GM19468 (cell line): Measurements from ENCODE around the gene CEP120.
"Not testable (repeated sequence)": the region's sequence is repeated elsewhere in the genome, so short reads cannot be mapped to it uniquely, and the experiment has no call there.

Source experiments
- ATAC-seq: cut with Tn5 transposase; IDR thresholded peaks from one replicate; pipeline ENCODE4 v1.9.1; 2021; ENCODE audit warnings: mild to moderate bottlenecking, moderate library complexity, moderate number of reproducible peaks; ENCODE audit not compliant: unreplicated experiment; ENCODE audit errors: extremely low read depth

CEP120 gene

GRCh38 chr5:123340928-123341327 is 82.3 kb downstream of the CEP120 start:
- no peak for ATAC-seq

GRCh38 chr5:123308377-123308776 is 114.8 kb downstream of the CEP120 start:
- ATAC-seq: not testable (repeated sequence)

- ATAC-seq: no peak
These were observed 117.5 kb downstream of the CEP120 start for GRCh38 chr5:123305751-123306150.

- no peak for ATAC-seq
These were observed 118.4 kb downstream of the CEP120 start for GRCh38 chr5:123304777-123305316.

- no peak for ATAC-seq
These were observed 119.4 kb downstream of the CEP120 start for GRCh38 chr5:123303802-123304201.

- no peak for ATAC-seq
These were observed 122.9 kb downstream of the CEP120 start for GRCh38 chr5:123300266-123300665.

- ATAC-seq: no peak
These were observed 124.1 kb downstream of the CEP120 start for GRCh38 chr5:123299136-123299535.

- ATAC-seq: no peak
These were observed 124.7 kb downstream of the CEP120 start for GRCh38 chr5:123298335-123299030.

- no peak for ATAC-seq
These were observed 125.3 kb downstream of the CEP120 start for GRCh38 chr5:123297866-123298265.

GRCh38 chr5:123297198-123297831 is 125.9 kb downstream of the CEP120 start:
- ATAC-seq: no peak
